Smooth muscle cell of bladder (primary cell): Measurements from ENCODE around the gene LRRC59. TPM values are rescaled to one million over a fixed set of nuclear protein-coding genes. Genes with fewer than 3 reads are reported as not detected.

Experiments used
- total RNA-seq: library from RNA; depleted of rRNA; stranded (reverse); fragments of >200 nt; gene quantifications from 2 replicates; pipeline ENCODE4 v1.2.3, GENCODE V29; 2014

LRRC59 gene
- total RNA-seq, result 135 and 154 TPM in 2 replicates

GRCh38 chr17:50397111-50397918, at the start of gene LRRC59:
Gene LRRC59 (minus strand): TSS chr17:50397523. CDS start chr17:50397317, 206 bp downstream.

GRCh38 chr17:50425682-50426471, 28.6 kb upstream of the LRRC59 start, which contains the start of gene ACSF2:
Gene ACSF2 (plus strand): TSS chr17:50426218. CDS start chr17:50426262, 44 bp downstream.

GRCh38 chr17:50372758-50373556, 24.4 kb downstream of the LRRC59 start, which contains the start of the genes EME1 and MRPL27:
Gene EME1 (plus strand): TSS chr17:50373229. CDS start chr17:50375209, 1,980 bp downstream.
Gene MRPL27 (minus strand): TSS chr17:50373184. CDS start chr17:50373170, 14 bp downstream.

GRCh38 chr17:50345432-50346312, 51.7 kb downstream of the LRRC59 start, which contains the start of gene XYLT2:
Gene XYLT2 (plus strand): TSS chr17:50346126. CDS start chr17:50346141, 15 bp downstream.

Other genes starting within 250 kb of the LRRC59 start
- gene PPP1R9B, start 246.8 kb downstream of the LRRC59 start, total RNA-seq, result 25.6 and 41.8 TPM in 2 replicates
- 0.18 TPM in 1 of 2 replicates, not detected in the other for gene SGCA, start 231.5 kb downstream of the LRRC59 start, total RNA-seq
- 1,223 and 1,870 TPM in 2 replicates for gene COL1A1, start 195.9 kb downstream of the LRRC59 start, total RNA-seq
- under 0.01 and 0.09 TPM in 2 replicates for gene TMEM92, start 123.1 kb downstream of the LRRC59 start, total RNA-seq
- 46.5 and 52.6 TPM in 2 replicates for gene XYLT2, start 51.4 kb downstream of the LRRC59 start, total RNA-seq
- gene MRPL27, start 24.3 kb downstream of the LRRC59 start, total RNA-seq, result 68.6 and 68.9 TPM in 2 replicates
- 1.3 TPM in 2 replicates for gene EME1, start 24.3 kb downstream of the LRRC59 start, total RNA-seq
- gene ACSF2, start 28.7 kb upstream of the LRRC59 start, total RNA-seq, result 20.3 and 40.5 TPM in 2 replicates
- not detected in 2 replicates for gene CHAD, start 71.4 kb upstream of the LRRC59 start, total RNA-seq
- gene RSAD1, start 81.3 kb upstream of the LRRC59 start, total RNA-seq, result 9.8 and 16.6 TPM in 2 replicates
- 0.43 and 1.6 TPM in 2 replicates for gene MYCBPAP, start 110.9 kb upstream of the LRRC59 start, total RNA-seq
- not detected in 2 replicates for gene EPN3, start 135.2 kb upstream of the LRRC59 start, total RNA-seq
- gene SPATA20, start 149.7 kb upstream of the LRRC59 start, total RNA-seq, result 56.9 and 59.6 TPM in 2 replicates
- gene CACNA1G, start 163.2 kb upstream of the LRRC59 start, total RNA-seq, result under 0.01 and 0.37 TPM in 2 replicates
- gene ABCC3, start 237.4 kb upstream of the LRRC59 start, total RNA-seq, result 17.1 and 23.8 TPM in 2 replicates